Psoas muscle (tissue), 8 donors: ENCODE results near the gene PCNX2. TPM values are rescaled to one million over a fixed set of nuclear protein-coding genes. Genes with fewer than 3 reads are reported as not detected.

Experiments
- ATAC-seq, 4 donors: fragments of 200-7000 bp; cut with Tn5 transposase; one replicate each; pipeline ENCODE4 v1.9.1; 2020; ENCODE audit warnings: moderate library complexity in 3 of 4, mild to moderate bottlenecking in 2 of 4
- DNase-seq, 2 donors: peaks; one replicate each; pipeline ENCODE4 v3.0.0-alpha.2; 2020
- H3K27ac ChIP-seq: fragments of 200-600 bp; one replicate; pipeline ENCODE4 v1.8.0; 2022
- H3K27me3 ChIP-seq, 3 donors: fragments of 200-600 bp in 1 of 3; one replicate each; pipeline versions ENCODE4 v1.6.1 to v1.8.0; 2013 to 2022; ENCODE audit warnings: low read length in 2 of 3, mild to moderate bottlenecking in 2 of 3, moderate library complexity in 1 of 3; ENCODE audit not compliant: insufficient read depth in 3 of 3
- H3K36me3 ChIP-seq, 2 donors: fragments of 200-600 bp in 1 of 2; one replicate each; pipeline versions ENCODE4 v1.6.1 to v1.8.0; 2013 to 2022; ENCODE audit warnings: low read depth in 1 of 2, mild to moderate bottlenecking in 1 of 2, moderate library complexity in 1 of 2; ENCODE audit not compliant: insufficient read depth in 1 of 2
- H3K4me1 ChIP-seq: fragments of 200-600 bp; one replicate; pipeline ENCODE4 v1.8.0; 2022
- H3K4me3 ChIP-seq: fragments of 200-600 bp; one replicate; pipeline ENCODE4 v1.8.0; 2022; ENCODE audit warnings: mild to moderate bottlenecking
- H3K9me3 ChIP-seq: fragments of 200-600 bp; one replicate; pipeline ENCODE4 v1.8.0; 2022
- WGBS, 3 donors: extraction: QIAGEN DNeasy Blood & Tissue Kit; methylation state at CpG; one replicate each; pipeline versions ENCODE4 v1.1.6 to v1.1.7; 2013; 5-methylcytosine and 5-hydroxymethylcytosine counted together
- intact Hi-C, 2 donors: fragments of 100-400 bp; cut with DNase I; formaldehyde crosslinking; loops; one replicate each; pipeline versions ENCODE4 v1.11.0 to v1.14.2; 2022
- polyA plus RNA-seq, 3 donors: library from polyadenylated mRNA; stranded (reverse); fragments of 200-250 nt; gene quantifications; one replicate each; pipeline ENCODE4 v1.2.3, GENCODE V29; 2013
- total RNA-seq, 4 donors: library from RNA; stranded (reverse); fragmentation: NEBNext Ultra II Directional in 2 of 4; extraction: Animal tissue kit (Norgen Biotek cat#: 25700) in 2 of 4; gene quantifications; one replicate each; pipeline versions ENCODE4 v1.2.1 to v1.2.4, GENCODE V29; 2021 to 2023
- TF ChIP-seq, protein P1 (sequence below): fragments of 200-600 bp; IDR thresholded peaks from one replicate; pipeline ENCODE4 v1.8.0; 2022; ENCODE audit warnings: antibody characterized with exemption
- donor health status: healthy with polysubstance abuse.
- donor health status: DM: no; HTN: no; CAD: no; lungs with moderate emphysema.
- donor health status: Bipolar disorder and iron deficiency.
- donor health status: healthy.
- donor health status: DM: yes; HTN: yes; CAD: no.
- donor health status: DM: no; HTN: no; CAD: no.
- donor health status: DM: no; HTN: no; CAD: no.
- donor health status: DM: yes; HTN: yes; CAD: no.

Gene PCNX2
- total and polyA plus RNA-seq, 7 donors: 0.16 to 1.1 (median 0.54) TPM

DNA sequence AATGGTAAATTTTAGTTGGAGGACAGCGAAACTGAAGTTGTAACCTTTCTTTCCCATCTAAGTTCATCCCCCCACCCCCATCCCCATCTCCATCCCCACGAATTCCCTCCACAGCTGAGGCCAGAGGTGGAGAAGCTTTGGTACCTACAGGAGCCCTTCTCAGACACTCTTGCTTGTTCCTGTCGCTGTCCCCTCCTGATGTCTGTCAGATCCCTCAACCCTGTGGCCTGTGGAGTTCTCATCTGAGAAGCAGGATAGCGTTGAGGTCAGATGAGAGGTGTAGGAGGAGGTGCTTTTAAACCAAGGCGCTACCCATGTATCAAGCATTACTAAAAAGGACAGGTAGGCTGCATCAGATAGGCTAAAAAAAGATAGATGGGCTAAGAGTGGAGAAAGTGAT is 344.3 kb downstream of the PCNX2 start:
- intact Hi-C loops: loop anchor here (5.0 to 10.0 kb wide), 3 partner anchors 144 to 316 kb away; partner anchors contain the start of genes MAP10 (in 1 of the 2) and SIPA1L2 (in 1 of the 2)
- peak overlapping the region; percentile 94 for H3K4me3 ChIP-seq
- H3K27me3 ChIP-seq: no peaks in the 10 kb centered on the region
- TF ChIP-seq, protein P1, sequence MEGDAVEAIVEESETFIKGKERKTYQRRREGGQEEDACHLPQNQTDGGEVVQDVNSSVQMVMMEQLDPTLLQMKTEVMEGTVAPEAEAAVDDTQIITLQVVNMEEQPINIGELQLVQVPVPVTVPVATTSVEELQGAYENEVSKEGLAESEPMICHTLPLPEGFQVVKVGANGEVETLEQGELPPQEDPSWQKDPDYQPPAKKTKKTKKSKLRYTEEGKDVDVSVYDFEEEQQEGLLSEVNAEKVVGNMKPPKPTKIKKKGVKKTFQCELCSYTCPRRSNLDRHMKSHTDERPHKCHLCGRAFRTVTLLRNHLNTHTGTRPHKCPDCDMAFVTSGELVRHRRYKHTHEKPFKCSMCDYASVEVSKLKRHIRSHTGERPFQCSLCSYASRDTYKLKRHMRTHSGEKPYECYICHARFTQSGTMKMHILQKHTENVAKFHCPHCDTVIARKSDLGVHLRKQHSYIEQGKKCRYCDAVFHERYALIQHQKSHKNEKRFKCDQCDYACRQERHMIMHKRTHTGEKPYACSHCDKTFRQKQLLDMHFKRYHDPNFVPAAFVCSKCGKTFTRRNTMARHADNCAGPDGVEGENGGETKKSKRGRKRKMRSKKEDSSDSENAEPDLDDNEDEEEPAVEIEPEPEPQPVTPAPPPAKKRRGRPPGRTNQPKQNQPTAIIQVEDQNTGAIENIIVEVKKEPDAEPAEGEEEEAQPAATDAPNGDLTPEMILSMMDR: no peak
- H3K9me3 ChIP-seq: no peaks in the 10 kb centered on the region
- DNase-seq (no peak), ATAC-seq (peak; percentile 14 to 57 (median 40))
- WGBS, 3 donors: 13 to 30% (median 23%) methylated on average over 5 of the region's 5 CpGs
- peaks cover 19% of the 10 kb centered on the region for H3K4me1 ChIP-seq
- H3K36me3 ChIP-seq: peaks cover 0 to 9% of the 10 kb centered on the region in 2 donors
- peak overlapping the region; percentile 93 for H3K27ac ChIP-seq

DNA sequence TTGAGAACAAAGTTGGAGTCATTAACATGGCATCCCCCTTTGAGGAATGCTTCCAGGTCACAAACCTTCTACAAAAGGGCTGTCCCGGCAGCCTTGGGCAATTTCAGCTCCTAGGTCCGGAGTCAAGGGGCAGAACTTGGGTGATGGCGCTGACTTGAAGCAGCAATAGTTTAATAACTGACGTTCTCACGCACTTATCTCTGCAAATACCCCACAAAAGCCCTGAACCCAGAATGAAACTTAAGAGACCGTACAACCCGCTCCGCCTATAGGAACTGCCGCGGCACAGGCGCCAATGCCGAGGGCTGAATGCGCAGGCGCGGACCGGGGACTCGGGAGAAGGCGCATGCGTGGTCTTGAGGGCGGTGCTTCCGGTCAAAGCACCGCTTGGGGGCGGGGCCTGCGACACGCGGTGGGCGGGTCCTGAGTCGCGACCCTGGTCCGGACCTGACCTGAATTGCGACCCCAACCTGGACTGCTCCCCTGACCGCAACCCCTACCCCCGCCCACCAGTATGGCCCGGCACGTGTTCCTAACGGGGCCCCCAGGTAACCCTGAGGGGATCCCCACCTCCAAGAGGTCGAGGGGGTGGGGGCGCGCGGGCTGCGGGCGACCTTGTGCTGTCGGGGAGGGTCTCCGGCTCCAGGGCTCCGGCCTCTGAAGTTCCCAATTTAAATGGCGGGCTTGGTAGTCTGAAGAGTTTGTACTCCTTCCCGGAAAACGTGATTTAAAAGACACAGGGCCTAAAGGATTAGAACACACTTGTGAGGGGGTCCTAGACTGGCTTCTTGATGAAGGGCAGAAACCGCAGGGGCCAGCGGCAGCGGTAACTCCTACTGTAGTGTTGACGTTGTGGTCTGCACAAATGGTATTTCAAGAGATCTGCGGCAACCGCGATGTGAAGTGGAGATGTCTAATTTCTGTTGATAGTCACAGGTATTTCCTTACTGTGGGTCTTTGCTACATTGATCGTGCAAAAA is 345.0 kb downstream of the PCNX2 start, which contains the start of gene NTPCR:
Gene NTPCR, plus strand, starts transcription at position 415 of the 980 bp plus-strand sequence. Its CDS starts 100 bp downstream, at position 515.
- 0 to 1% (median 1%) methylated on average over 55 to 56 of the region's 56 CpGs for WGBS, 3 donors
- Histone ChIP-seq H3K27ac (peak within 1 kb of the TSS; percentile 93), H3K9me3 (no peaks in the 10 kb centered on the region), H3K36me3 (peaks cover 0 to 2% of the 10 kb centered on the region in 2 donors), H3K27me3 (no peaks in the 10 kb centered on the region), H3K4me1 (peaks cover 19% of the 10 kb centered on the region), H3K4me3 (peak within 1 kb of the TSS; percentile 94)
- TF ChIP-seq, protein P1: no peak
- intact Hi-C loops: loop anchor here (5.0 to 10.0 kb wide), 3 partner anchors 143 to 316 kb away; partner anchors contain the start of genes MAP10 (in 1 of the 2) and SIPA1L2 (in 1 of the 2)
- ATAC-seq: peak; percentile 95 to 98 (median 95)
- peak; percentile 94 to 97 for DNase-seq

DNA sequence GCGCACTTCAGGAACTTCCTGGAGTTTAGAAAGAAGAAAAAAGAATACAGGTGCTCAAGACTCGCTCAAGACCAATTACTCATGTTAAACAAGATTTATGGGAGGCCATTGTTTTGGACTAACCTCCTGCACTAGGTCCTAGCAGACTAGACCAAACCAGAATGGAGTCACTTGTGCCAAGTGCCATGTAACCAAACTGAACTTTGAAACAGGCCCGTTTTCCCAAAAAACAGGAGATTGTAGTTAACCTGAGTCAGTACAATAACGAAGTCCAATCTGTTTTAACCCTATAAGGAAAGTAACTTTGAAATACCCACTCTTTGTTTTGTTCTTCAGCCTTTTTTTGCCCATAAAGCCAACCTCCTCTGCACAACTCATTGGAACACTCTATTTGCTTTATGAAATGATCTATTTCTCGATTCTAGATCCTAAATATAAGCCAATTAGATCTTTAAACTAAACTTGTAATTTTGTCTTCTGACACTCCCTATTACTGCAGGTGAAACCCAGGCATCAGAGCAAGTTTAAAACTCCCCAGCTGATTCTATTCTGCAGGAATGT is 345.8 kb downstream of the PCNX2 start:
- DNase-seq (no peak), ATAC-seq (no peak)
- no peaks in the 10 kb centered on the region for H3K27me3 ChIP-seq
- H3K36me3 ChIP-seq: no peaks in the 10 kb centered on the region
- intact Hi-C loops: loop anchor here (5.0 to 10.0 kb wide), 3 partner anchors 142 to 315 kb away; partner anchors contain the start of genes MAP10 (in 1 of the 2) and SIPA1L2 (in 1 of the 2)
- WGBS, 3 donors: 82 to 86% (median 83%) methylated on average over 5 of the region's 5 CpGs
- H3K9me3 ChIP-seq: no peaks in the 10 kb centered on the region
- TF ChIP-seq, protein P1: no peak
- H3K4me1 ChIP-seq: peaks cover 19% of the 10 kb centered on the region
- peak overlapping the region; percentile 94 for H3K4me3 ChIP-seq
- H3K27ac ChIP-seq: peak overlapping the region; percentile 93

DNA sequence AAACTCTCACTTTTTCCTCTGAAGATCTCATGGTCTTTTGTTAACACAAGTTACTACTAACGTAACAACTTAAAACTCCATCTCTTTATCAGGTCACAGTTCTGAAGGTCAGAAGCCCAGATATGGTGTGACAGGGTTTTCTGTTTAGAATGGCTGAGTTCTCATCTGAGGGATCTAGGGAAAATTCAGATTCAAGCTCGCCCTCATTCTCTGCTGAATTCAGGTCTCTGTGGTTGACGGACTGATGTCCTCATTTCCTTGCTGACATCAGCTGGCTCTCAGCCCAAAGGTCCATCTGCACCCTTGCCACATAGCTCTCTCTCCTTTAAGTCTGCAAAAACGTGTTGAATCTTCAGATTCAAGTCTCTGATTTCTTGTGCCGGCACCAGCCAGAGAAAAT is 351.2 kb downstream of the PCNX2 start:
- 70 to 75% (median 75%) methylated on average over 5 of the region's 5 CpGs for WGBS, 3 donors
- DNase-seq (no peak), ATAC-seq (no peak)
- Histone ChIP-seq H3K27ac (no peak overlapping the region), H3K27me3 (no peaks in the 10 kb centered on the region), H3K36me3 (no peaks in the 10 kb centered on the region), H3K4me1 (no peaks in the 10 kb centered on the region), H3K4me3 (no peak overlapping the region), H3K9me3 (no peaks in the 10 kb centered on the region)
- intact Hi-C loops: no loop called here
- TF ChIP-seq, protein P1: no peak
